ENCODE results near the gene NBPF3.

NBPF3 gene

GRCh38 chr1:21492356-21492625 is 52.4 kb downstream of the NBPF3 start:
- no peak for TF ChIP-seq CTCF (IDR thresholded peaks at IDR 0.05; ENCODE audit: borderline replicate concordance, control extremely low read depth, extremely low read depth, insufficient read depth, missing control alignments)
- in situ Hi-C loops (cut with MboI; ENCODE audit: low sequenced_read_pairs, unreplicated experiment): no loop called here
- DNase-seq (ENCODE audit: low spot score): no peak

- in situ Hi-C loops (cut with MboI; ENCODE audit: low sequenced_read_pairs, unreplicated experiment): no loop called here
- no peak for TF ChIP-seq CTCF (IDR thresholded peaks at IDR 0.05; ENCODE audit: borderline replicate concordance, control extremely low read depth, extremely low read depth, insufficient read depth, missing control alignments)
- no peak for DNase-seq (ENCODE audit: low spot score)
Measured at GRCh38 chr1:21494196-21494595, 54.3 kb downstream of the NBPF3 start.

GRCh38 chr1:21495225-21495820 is 55.4 kb downstream of the NBPF3 start:
- in situ Hi-C loops (cut with MboI; ENCODE audit: low sequenced_read_pairs, unreplicated experiment): no loop called here
- no peak for TF ChIP-seq CTCF (IDR thresholded peaks at IDR 0.05; ENCODE audit: borderline replicate concordance, control extremely low read depth, extremely low read depth, insufficient read depth, missing control alignments)

GRCh38 chr1:21496063-21496462 is 56.1 kb downstream of the NBPF3 start:
- peak; percentile 8 for DNase-seq (ENCODE audit: low spot score)
- in situ Hi-C loops (cut with MboI; ENCODE audit: low sequenced_read_pairs, unreplicated experiment): no loop called here
- no peak for TF ChIP-seq CTCF (IDR thresholded peaks at IDR 0.05; ENCODE audit: borderline replicate concordance, control extremely low read depth, extremely low read depth, insufficient read depth, missing control alignments)

More at GRCh38 chr1:21495225-21495820, 55.4 kb downstream of the NBPF3 start:
- DNase-seq (ENCODE audit: low spot score): no peak

- in situ Hi-C loops (cut with MboI; ENCODE audit: low sequenced_read_pairs, unreplicated experiment): no loop called here
- TF ChIP-seq CTCF (IDR thresholded peaks at IDR 0.05; ENCODE audit: borderline replicate concordance, control extremely low read depth, extremely low read depth, insufficient read depth, missing control alignments): no peak
- DNase-seq (ENCODE audit: low spot score): no peak
Measured at GRCh38 chr1:21496886-21497285, 56.9 kb downstream of the NBPF3 start.

- in situ Hi-C loops (cut with MboI; ENCODE audit: low sequenced_read_pairs, unreplicated experiment): no loop called here
- no peak for TF ChIP-seq CTCF (IDR thresholded peaks at IDR 0.05; ENCODE audit: borderline replicate concordance, control extremely low read depth, extremely low read depth, insufficient read depth, missing control alignments)
- DNase-seq (ENCODE audit: low spot score): no peak
Measured at GRCh38 chr1:21497466-21498061, 57.6 kb downstream of the NBPF3 start.
